SK-N-SH treated with all-trans-retinoic acid at 6 μM for 48 hours (cell line): ENCODE data around the gene SLC35E1.

Experiments
- CSDC2 ChIP-seq: fragments of 250-450 bp; sonication (Bioruptor Pico); IDR thresholded peaks from 2 replicates; pipeline ENCODE4 v1.5.0; 2020; ENCODE audit warnings: mild to moderate bottlenecking, moderate library complexity
- CSRNP3 ChIP-seq: fragments of 250-450 bp; sonication (Bioruptor Pico); IDR thresholded peaks from 2 replicates; pipeline ENCODE4 v1.5.1; 2021; ENCODE audit warnings: mild to moderate bottlenecking, moderate library complexity
- ESRRG ChIP-seq: fragments of 250-450 bp; sonication (Bioruptor Pico); IDR thresholded peaks from 2 replicates; pipeline ENCODE4 v1.6.1; 2021; ENCODE audit warnings: mild to moderate bottlenecking
- GLIS3 ChIP-seq: fragments of 250-450 bp; sonication (Bioruptor Pico); IDR thresholded peaks from 2 replicates; pipeline ENCODE4 v1.5.0; 2020; ENCODE audit warnings: mild to moderate bottlenecking, moderate library complexity
- OSR1 ChIP-seq: fragments of 250-450 bp; sonication (Bioruptor Pico); IDR thresholded peaks from 2 replicates; pipeline ENCODE4 v1.8.0; 2022; ENCODE audit warnings: moderate library complexity, mild to moderate bottlenecking, inconsistent platforms
- RARB ChIP-seq: fragments of 250-450 bp; sonication (Bioruptor Pico); IDR thresholded peaks from 2 replicates; pipeline ENCODE4 v1.8.0; 2021; ENCODE audit warnings: mild to moderate bottlenecking, moderate library complexity
- TCF4 ChIP-seq: fragments of 250-450 bp; sonication (Bioruptor Pico); IDR thresholded peaks from 2 replicates; pipeline ENCODE4 v1.8.0; 2021; ENCODE audit warnings: mild to moderate bottlenecking, moderate library complexity, borderline replicate concordance
- TOX ChIP-seq: fragments of 250-450 bp; sonication (Bioruptor Pico); IDR thresholded peaks from 2 replicates; pipeline ENCODE4 v1.8.0; 2021; ENCODE audit warnings: mild to moderate bottlenecking, moderate library complexity, borderline replicate concordance
- TSHZ2 ChIP-seq: fragments of 250-450 bp; sonication (Bioruptor Pico); IDR thresholded peaks from 2 replicates; pipeline ENCODE4 v1.5.0; 2020; ENCODE audit warnings: mild to moderate bottlenecking, moderate library complexity
- ZFP3 ChIP-seq: fragments of 250-450 bp; sonication (Bioruptor Pico); IDR thresholded peaks from 2 replicates; pipeline ENCODE4 v1.5.0; 2020; ENCODE audit warnings: mild to moderate bottlenecking, moderate library complexity
- ZFP30 ChIP-seq: fragments of 450-650 bp; formaldehyde crosslinking; IDR thresholded peaks from 2 replicates; pipeline ENCODE4 v1.5.0; 2022; ENCODE audit warnings: mild to moderate bottlenecking, moderate library complexity
- ZNF565 ChIP-seq: fragments of 450-650 bp; formaldehyde crosslinking; conservative IDR thresholded peaks from 2 replicates; pipeline ENCODE4 v1.5.0; 2020; ENCODE audit warnings: low read depth, mild to moderate bottlenecking, moderate library complexity
- ZNF8 ChIP-seq: fragments of 450-650 bp; formaldehyde crosslinking; IDR thresholded peaks from 2 replicates; pipeline ENCODE4 v1.5.0; 2020; ENCODE audit warnings: mild to moderate bottlenecking, moderate library complexity

- TF ChIP-seq CSDC2 (CRISPR knock-in tag) = no peak
- no peak for TF ChIP-seq OSR1
- no peak for TF ChIP-seq RARB (CRISPR knock-in tag)
- TF ChIP-seq CSRNP3 (CRISPR knock-in tag) = no peak
- TF ChIP-seq ZNF8 = no peak
- TF ChIP-seq ZNF565 (CRISPR knock-in tag) = no peak
- no peak for TF ChIP-seq TOX
- no peak for TF ChIP-seq TCF4 (CRISPR knock-in tag)
- no peak for TF ChIP-seq ZFP30 (CRISPR knock-in tag)
- TF ChIP-seq ESRRG (CRISPR knock-in tag) = no peak
- no peak for TF ChIP-seq TSHZ2 (CRISPR knock-in tag)
- TF ChIP-seq ZFP3 (CRISPR knock-in tag) = no peak
- no peak for TF ChIP-seq GLIS3
These were observed 29.3 kb upstream of the SLC35E1 start for GRCh38 chr19:16601378-16602052.
